HG03139 (cell line): ENCODE data around the gene MTLN.
"Not testable (repeated sequence)": the region's sequence is repeated elsewhere in the genome, so short reads cannot be mapped to it uniquely, and the experiment has no call there.

Source experiments
- ATAC-seq: cut with Tn5 transposase; IDR thresholded peaks from one replicate; pipeline ENCODE4 v1.9.1; 2021; ENCODE audit not compliant: unreplicated experiment

The MTLN gene

DNA sequence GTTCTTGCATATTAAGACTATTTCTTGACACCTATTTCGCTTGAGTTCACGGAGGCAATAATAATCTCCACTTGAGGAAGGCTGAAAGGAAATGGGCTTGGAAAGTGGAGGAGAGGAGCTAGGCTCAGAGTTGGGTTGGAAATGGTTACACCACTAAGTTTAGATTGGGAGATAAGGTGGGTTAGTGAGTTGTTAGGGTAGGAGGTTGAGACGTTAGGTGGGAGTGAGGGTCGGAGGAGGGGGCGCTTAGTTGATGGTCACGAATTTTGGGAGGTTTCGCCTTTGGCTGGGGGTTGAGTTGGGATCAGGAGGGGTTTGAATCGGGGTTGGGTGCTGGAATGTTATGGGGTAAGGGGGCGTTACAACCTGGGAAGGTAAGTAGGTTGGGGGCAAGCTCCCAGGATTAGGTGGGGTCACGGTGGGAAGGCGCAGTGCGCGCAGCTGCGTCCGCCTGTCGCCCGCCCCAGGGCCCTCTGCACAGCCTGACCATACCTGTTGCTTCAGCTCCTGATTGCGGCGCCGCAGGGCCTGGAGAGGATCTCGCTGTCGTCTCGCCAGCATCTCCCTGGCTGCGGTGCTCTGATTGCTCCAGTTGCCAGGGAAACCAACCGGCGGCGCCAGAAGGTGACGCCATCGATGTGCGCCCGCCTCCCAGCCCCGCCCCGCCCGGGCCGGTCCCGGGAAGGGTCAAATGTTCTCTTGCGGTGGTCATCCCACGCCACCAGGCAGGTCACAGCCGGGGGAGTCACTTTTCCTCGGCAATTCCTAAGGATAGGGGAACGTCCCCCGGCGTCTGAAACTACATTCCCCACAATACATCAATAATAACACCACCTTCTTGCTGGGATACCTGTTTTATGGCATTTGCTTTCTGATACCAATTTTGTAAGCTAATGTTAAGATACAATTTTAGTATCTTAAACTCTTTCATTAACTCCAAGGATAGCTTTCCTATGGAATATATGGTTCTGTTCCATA, 7.7 kb downstream of the MTLN start, which contains the start of gene NPHP1:
NPHP1 (minus strand) TSS at position 606 of the 978 bp plus-strand sequence; CDS start at position 561, 45 bp downstream.
- ATAC-seq, result peak; percentile 92

DNA sequence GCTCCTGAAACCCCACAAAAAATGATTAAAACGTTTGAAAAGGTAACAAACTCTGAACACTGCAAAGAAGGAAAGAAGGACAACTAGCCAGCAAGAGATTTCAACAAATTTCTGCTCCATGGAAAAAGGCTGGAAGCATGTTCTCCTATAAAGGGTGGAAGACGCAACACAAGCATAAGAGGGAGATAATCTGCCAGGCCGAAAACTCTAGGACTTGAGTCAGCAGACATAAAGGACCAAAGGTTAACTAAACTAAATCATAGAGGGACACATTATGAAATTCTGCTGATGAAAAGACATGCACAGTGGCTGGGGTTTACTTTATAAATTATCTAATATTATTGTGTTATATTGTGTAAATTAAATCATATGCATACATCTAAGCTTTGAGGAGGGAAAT, 14.3 kb downstream of the MTLN start:
- ATAC-seq, result no peak

DNA sequence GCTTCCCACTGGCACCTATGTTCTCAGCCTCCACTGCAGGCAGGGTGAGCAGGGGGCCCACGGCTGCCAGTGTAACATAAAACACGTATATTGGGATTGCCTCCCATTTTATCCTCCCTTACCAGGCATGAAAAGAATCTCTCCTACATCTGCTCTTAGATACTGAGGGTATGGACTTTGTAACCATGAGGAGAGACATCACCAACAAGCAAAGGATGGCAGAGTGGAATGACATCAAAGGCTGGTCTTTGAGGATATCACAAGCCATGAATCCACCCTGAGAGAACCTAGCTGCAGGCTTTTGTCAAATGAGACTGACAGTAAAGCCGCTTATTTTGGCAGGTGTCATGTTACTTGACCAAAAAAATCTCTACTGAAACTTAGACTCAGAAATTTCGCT, 14.9 kb downstream of the MTLN start:
- ATAC-seq, result no peak

DNA sequence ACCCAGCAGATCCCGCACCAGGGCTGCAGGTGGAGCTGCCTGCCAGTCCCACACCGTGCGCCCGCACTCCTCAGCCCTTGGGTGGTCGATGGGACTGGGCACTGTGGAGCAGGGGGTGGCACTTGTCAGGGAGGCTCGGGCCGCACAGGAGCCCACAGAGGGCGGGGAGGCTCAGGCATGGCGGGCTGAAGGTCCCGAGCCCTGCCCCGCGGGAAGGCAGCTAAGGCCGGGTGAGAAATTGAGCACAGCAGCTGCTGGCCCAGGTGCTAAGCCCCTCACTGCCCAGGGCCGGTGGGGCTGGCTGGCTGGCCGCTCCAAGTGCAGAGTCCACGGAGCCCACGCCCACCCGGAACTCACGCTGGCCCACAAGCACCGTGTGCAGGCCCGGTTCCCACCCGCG, 22.2 kb downstream of the MTLN start:
- not testable (repeated sequence) for ATAC-seq

DNA sequence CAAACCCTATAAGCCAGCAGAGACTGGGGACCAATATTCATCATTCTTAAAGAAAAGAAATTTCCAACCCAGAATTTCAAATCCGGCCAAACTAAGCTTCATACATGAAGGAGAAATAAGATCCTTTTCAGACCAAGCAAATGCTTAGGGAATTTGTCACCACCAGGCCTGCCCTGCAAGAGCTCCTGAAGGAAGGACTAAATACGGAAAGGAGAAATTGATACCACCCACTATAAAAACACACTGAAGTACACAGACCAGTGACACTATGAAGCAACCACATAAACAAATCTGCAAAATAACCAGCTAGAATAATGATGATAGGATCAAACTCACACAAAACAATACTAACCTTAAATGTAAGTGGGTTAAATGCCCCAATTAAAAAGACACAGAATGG, 29.9 kb downstream of the MTLN start:
- ATAC-seq, result no peak

DNA sequence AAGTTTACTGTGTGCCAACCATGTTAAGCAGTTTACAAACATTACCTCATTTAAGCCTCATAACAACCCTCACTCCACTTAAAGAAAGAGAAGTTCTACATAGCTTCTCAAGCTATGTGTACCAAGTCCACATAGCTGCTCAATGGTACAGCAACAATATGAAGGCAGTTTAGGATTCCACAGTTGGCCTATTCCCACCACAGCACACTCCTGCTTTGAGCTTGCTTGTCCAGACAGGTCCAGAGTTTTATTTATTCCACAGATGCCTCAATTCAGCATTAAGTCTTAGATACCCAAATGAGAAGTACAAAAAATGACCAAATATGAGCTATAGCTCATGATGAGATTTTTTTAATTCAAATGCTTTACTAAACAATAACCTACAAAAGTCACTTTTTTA, 32.3 kb downstream of the MTLN start:
- ATAC-seq, result no peak

DNA sequence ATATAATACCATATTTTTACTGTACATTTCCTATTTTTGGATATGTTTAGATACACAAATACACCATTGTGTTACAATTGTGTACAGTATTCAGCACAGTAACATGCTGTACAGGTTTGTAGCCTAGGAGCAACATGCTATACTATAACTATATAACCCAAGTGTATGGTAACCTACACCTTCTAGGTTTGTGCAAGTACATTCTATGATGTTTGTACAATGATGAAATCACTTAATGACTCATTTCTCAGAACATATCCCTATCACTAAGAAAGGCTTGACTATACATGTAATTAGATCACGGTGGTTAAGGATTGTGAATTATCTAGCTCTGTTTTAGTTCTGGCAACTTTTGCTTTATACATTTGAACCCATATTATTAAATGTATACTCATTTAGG, 38.8 kb downstream of the MTLN start:
- ATAC-seq, result no peak

DNA sequence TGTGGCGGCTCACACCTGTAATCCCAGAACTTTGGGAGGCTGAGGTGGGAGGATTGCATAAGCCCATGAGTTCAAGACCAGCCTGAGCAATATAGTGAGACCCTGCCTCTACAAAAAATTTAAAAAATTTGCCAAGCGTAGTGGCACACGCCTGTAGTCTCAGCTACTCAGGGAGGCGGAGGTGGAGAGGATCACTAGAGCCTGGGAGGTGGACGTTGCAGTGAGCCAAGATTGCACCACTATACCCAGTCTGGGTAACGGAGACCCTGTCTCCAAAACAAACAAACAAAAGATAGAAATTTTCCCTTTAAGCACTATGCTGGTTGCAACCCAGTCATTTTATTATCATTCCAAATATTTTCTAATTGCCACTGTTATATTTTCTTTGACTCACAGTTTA, 39.8 kb downstream of the MTLN start:
- no peak for ATAC-seq

DNA sequence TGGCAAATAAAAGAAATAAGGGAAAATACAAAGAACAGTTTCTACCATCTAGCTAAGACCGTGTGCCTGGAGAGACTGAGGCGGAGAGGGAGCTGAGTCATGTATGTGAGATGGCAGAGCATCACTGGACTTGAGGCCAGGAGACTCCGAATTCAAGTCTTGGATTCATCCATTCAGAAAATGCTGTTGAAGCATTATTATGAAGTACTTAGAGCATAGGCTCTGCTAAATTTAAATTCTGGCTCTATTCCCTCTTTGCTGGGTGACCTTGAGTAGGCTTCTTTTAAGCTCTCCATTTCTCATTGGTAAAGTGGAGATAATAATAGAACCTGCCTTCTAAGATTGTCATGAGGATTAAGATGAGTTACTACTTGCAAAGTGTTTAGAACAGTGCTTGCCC, 42.2 kb downstream of the MTLN start:
- ATAC-seq, result no peak

DNA sequence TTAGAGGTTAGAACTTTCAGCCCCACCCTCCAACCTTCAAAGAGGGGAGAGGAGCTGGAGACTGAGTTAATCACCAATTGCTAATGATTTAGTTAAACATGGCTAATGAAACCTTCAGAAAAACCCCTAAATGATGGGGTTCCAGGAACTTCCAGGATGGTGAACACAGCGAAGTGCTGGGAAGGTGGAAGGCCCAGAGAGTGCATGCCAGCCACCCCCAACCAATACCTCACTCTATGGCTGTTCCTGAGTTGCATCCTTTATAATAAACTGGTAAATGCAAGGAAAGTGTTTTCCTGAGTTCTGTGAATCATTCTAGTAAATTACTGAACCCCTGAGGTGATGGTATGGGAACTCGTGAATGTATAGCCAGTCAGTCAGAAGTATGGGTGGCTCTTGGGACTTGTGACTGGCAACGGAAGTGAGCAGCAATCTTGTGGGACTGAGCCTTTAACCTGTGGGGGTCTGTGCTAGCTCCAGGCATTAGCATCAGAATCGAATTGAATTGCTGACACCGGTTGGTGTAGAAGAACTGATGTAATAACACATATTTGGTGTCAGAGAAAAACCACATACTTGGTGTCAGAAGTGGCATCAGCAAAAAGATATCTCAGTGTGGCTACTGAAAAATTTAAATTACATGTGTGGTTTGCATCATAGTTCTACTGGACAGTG, 44.9 kb downstream of the MTLN start:
- ATAC-seq, result no peak

DNA sequence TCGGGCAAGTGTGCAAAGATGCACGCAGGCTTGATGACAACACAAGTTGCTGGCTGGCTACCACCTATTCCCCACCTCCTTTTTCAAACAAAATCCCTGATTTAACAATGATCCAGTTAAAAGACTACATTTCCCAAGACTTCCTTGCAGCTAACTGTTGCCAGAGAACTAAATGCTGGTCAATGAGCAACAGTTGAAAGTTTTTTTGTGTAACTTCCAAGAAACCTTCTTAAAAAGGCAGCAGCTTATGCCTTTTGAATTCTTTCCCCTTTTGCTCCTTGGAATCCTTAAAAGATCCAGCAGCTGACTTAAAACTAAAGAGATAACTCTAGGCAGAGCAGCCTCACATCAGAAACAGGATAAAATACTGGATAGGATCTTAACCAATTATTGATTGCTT, 46.1 kb downstream of the MTLN start:
- ATAC-seq, result no peak
